A549 (cell line): ENCODE results near the gene ZNF804B. TPM values are rescaled to one million over a fixed set of nuclear protein-coding genes. Genes with fewer than 3 reads are reported as not detected.

ENCODE experiments used
- ATAC-seq, 2 experiments: fragments of 200-7000 bp in 1 of 2; fragments of >200 bp in 1 of 2; cut with Nextera tagmentation in 1 of 2; cut with Tn5 transposase in 1 of 2; 3 replicates each; pipeline versions ENCODE4 v1.8.0 to v1.9.1; 2018 to 2020; ENCODE audit warnings: mild to moderate bottlenecking in 1 of 2, moderate library complexity in 1 of 2
- CTCF ChIA-PET: fragments of 300-600 bp; sonication (Branson Sonifier 250); formaldehyde crosslinking; extraction: SDS; loops from one replicate; lab custom pipeline; 2021; ENCODE audit warnings: antibody characterized with exemption, inconsistent platforms; lab: Yijun Ruan, JAX
- POLR2A ChIA-PET: fragments of 350-600 bp; formaldehyde crosslinking; extraction: SDS; loops from one replicate; lab custom pipeline; 2021; ENCODE audit warnings: antibody characterized with exemption, inconsistent platforms; lab: Yijun Ruan, JAX
- DNase-seq, 2 experiments: peaks; one replicate each; pipeline versions ENCODE4 v3.0.0 to v3.0.0-alpha.2; 2011 to 2016; ENCODE audit warnings: low read depth in 1 of 2, low spot score in 1 of 2
- FAIRE-seq: peaks from 2 replicates; lab custom pipeline; 2011; peaks lifted over from hg19 to GRCh38; lab: Jason Lieb, UNC
- H3K27ac ChIP-seq, 2 experiments: fragments of >200 bp; sonication (Bioruptor Twin); formaldehyde crosslinking; 3 replicates each; pipeline ENCODE4 v1.5.1; 2016 to 2017
- H3K4me1 ChIP-seq: fragments of >200 bp; sonication (Bioruptor Twin); formaldehyde crosslinking; 3 replicates; pipeline ENCODE4 v1.6.1; 2016
- H3K4me2 ChIP-seq: fragments of >200 bp; sonication (Bioruptor Twin); formaldehyde crosslinking; 3 replicates; pipeline ENCODE4 v1.6.1; 2016
- H3K4me3 ChIP-seq: fragments of >200 bp; sonication (Bioruptor Twin); formaldehyde crosslinking; 3 replicates; pipeline ENCODE4 v1.5.1; 2016
- H3K9me3 ChIP-seq: fragments of >200 bp; sonication (Bioruptor Twin); formaldehyde crosslinking; 3 replicates; pipeline ENCODE4 v1.6.1; 2016
- CBX2 ChIP-seq: fragments of 200-600 bp; sonication (generic); IDR thresholded peaks from 2 replicates; pipeline ENCODE4 v1.6.1; 2016; ENCODE audit warnings: low read depth, mild to moderate bottlenecking, borderline replicate concordance
- CBX8 ChIP-seq: fragments of 200-600 bp; sonication (generic); IDR thresholded peaks from 2 replicates; pipeline ENCODE4 v1.6.1; 2016
- CEBPB ChIP-seq, 2 experiments: fragments of >200 bp in 1 of 2; sonication (Bioruptor Twin) in 1 of 2; formaldehyde crosslinking in 1 of 2; IDR thresholded peaks; 2 replicates each; pipeline ENCODE4 v1.6.1; 2012 to 2016
- CHD2 ChIP-seq: fragments of 150-350 bp; IDR thresholded peaks from 2 replicates; pipeline ENCODE4 v1.6.1; 2014; ENCODE audit warnings: low read length; ENCODE audit not compliant: partially characterized antibody
- CTCF ChIP-seq: fragments of >200 bp; sonication (Bioruptor Twin); formaldehyde crosslinking; IDR thresholded peaks from 3 replicates; pipeline ENCODE4 v1.5.1; 2016
- EP300 ChIP-seq, 2 experiments: fragments of >200 bp; sonication (Bioruptor Twin); formaldehyde crosslinking; IDR thresholded peaks; 2 replicates in 1 of 2; 3 replicates in 1 of 2; pipeline ENCODE4 v1.6.1; 2016 to 2017
- FOSB ChIP-seq: fragments of 250-450 bp; sonication (Bioruptor Pico); IDR thresholded peaks from 2 replicates; pipeline ENCODE4 v1.5.0; 2020; ENCODE audit warnings: mild to moderate bottlenecking, moderate library complexity
- FOSL2 ChIP-seq, 2 experiments: fragments of 450-650 bp in 1 of 2; fragments of >200 bp in 1 of 2; sonication (Bioruptor Twin) in 1 of 2; formaldehyde crosslinking; IDR thresholded peaks; 2 replicates each; pipeline versions ENCODE4 v1.5.0 to v1.6.1; 2016 to 2020; ENCODE audit warnings: mild to moderate bottlenecking in 1 of 2, moderate library complexity in 1 of 2
- FOXS1 ChIP-seq: fragments of 250-450 bp; sonication (Bioruptor Pico); IDR thresholded peaks from 2 replicates; pipeline ENCODE4 v1.5.0; 2020; ENCODE audit warnings: mild to moderate bottlenecking, moderate library complexity
- GATA3 ChIP-seq: IDR thresholded peaks from 2 replicates; pipeline ENCODE4 v1.6.1; 2012; ENCODE audit warnings: borderline replicate concordance
- HMGXB4 ChIP-seq: fragments of 250-450 bp; sonication (Bioruptor Pico); IDR thresholded peaks from 2 replicates; pipeline ENCODE4 v1.5.0; 2021; ENCODE audit warnings: mild to moderate bottlenecking, moderate library complexity, borderline replicate concordance
- HOXA7 ChIP-seq: fragments of 250-450 bp; sonication (Bioruptor Pico); IDR thresholded peaks from 2 replicates; pipeline ENCODE4 v1.5.0; 2020; ENCODE audit warnings: mild to moderate bottlenecking, moderate library complexity
- HOXB5 ChIP-seq: fragments of 250-450 bp; sonication (Bioruptor Pico); IDR thresholded peaks from 2 replicates; pipeline ENCODE4 v1.5.0; 2020; ENCODE audit warnings: mild to moderate bottlenecking, moderate library complexity
- JUNB ChIP-seq: fragments of >200 bp; sonication (Bioruptor Twin); formaldehyde crosslinking; IDR thresholded peaks from 2 replicates; pipeline ENCODE4 v1.6.1; 2016
- KDM5A ChIP-seq: fragments of 200-600 bp; sonication (generic); IDR thresholded peaks from 2 replicates; pipeline ENCODE4 v1.6.1; 2016; ENCODE audit warnings: antibody characterized with exemption, mild to moderate bottlenecking
- MAX ChIP-seq: IDR thresholded peaks from 2 replicates; pipeline ENCODE4 v1.6.1; 2012
- MYC ChIP-seq: IDR thresholded peaks from 2 replicates; pipeline ENCODE4 v1.6.1; 2012; ENCODE audit warnings: mild to moderate bottlenecking, inconsistent platforms, low read length, improper control_type of control experiment, borderline replicate concordance
- NFE2L2 ChIP-seq: fragments of 150-350 bp; conservative IDR thresholded peaks from 2 replicates; pipeline ENCODE4 v1.6.1; 2014; ENCODE audit warnings: low read length
- NPAS2 ChIP-seq: fragments of 250-450 bp; sonication (Bioruptor Pico); IDR thresholded peaks from 2 replicates; pipeline ENCODE4 v1.8.0; 2022; ENCODE audit warnings: mild to moderate bottlenecking, moderate library complexity, borderline replicate concordance
- POLR2A ChIP-seq: IDR thresholded peaks from 2 replicates; pipeline ENCODE4 v1.6.1; 2012; ENCODE audit warnings: mild to moderate bottlenecking, low read length
- REST ChIP-seq: fragments of 200-600 bp; sonication (generic); IDR thresholded peaks from 2 replicates; pipeline ENCODE4 v1.6.1; 2016; ENCODE audit warnings: antibody characterized with exemption, mild to moderate bottlenecking, moderate library complexity
- TFCP2L1 ChIP-seq: fragments of 250-450 bp; sonication (Bioruptor Pico); IDR thresholded peaks from 2 replicates; pipeline ENCODE4 v1.5.0; 2021; ENCODE audit warnings: mild to moderate bottlenecking
- WGBS: methylation state at CpG from one replicate; pipeline ENCODE4 v1.1.6; 2017; ENCODE audit errors: missing lambda C conversion rate; 5-methylcytosine and 5-hydroxymethylcytosine counted together
- polyA plus RNA-seq, 4 experiments: library from polyadenylated mRNA; depleted of rRNA in 3 of 4; stranded (reverse); fragments of >200 nt; fragmentation: RNase III in 1 of 4; extraction: RNeasy Plus Mini Kit Qiagen cat#74134 plus additional on column Dnase treatment in 1 of 4; gene quantifications; 2 replicates in 3 of 4; 3 replicates in 1 of 4; pipeline ENCODE4 v1.2.3, GENCODE V29; 2011 to 2017

The ZNF804B gene
- polyA plus RNA-seq, 2 of the 4 experiments (the other 2 are of a cell fraction), result not detected

GRCh38 chr7:89064831-89065230, 305.3 kb downstream of the ZNF804B start:
- Histone ChIP-seq H3K4me2 (no peak overlapping the region), H3K4me1 (no peaks in the 10 kb centered on the region), H3K4me3 (no peak overlapping the region), H3K27ac (no peak overlapping the region), H3K9me3 (no peaks in the 10 kb centered on the region)
- DNase-seq, result no peak
- POLR2A ChIA-PET, result no interaction called here
- FAIRE-seq, result no peak
- WGBS, result 10% methylated on average over 3 of the region's 3 CpGs
- CTCF ChIA-PET, result interaction anchor here (0.9 kb wide), 1 partner anchor 201 kb away, joined by 3 read pairs; no protein-coding TSS in a partner anchor
- TF ChIP-seq HOXA7 (no peak), CBX8 (no peak), MYC (no peak), MAX (no peak), FOSB (no peak), CEBPB (IDR thresholded peaks at IDR 0.05) (no peak), REST (no peak), POLR2A (no peak)
- no peak for ATAC-seq

GRCh38 chr7:89067048-89067447, 307.5 kb downstream of the ZNF804B start:
- Histone ChIP-seq H3K4me2 (no peak overlapping the region), H3K4me3 (no peak overlapping the region), H3K9me3 (no peaks in the 10 kb centered on the region), H3K4me1 (no peaks in the 10 kb centered on the region), H3K27ac (no peak overlapping the region)
- no peak for ATAC-seq
- ChIA-PET CTCF (no interaction called here), POLR2A (no interaction called here)
- no peak for FAIRE-seq
- DNase-seq, result no peak
- 3% methylated on average over 3 of the region's 3 CpGs for WGBS
- TF ChIP-seq FOXS1 (CRISPR knock-in tag) (no peak), HOXA7 (no peak), NFE2L2 (no peak), GATA3 (no peak), EP300 (IDR thresholded peaks at IDR 0.05) (no peak), HMGXB4 (no peak), NPAS2 (CRISPR knock-in tag) (no peak), TFCP2L1 (CRISPR knock-in tag) (no peak), FOSB (no peak), CHD2 (no peak), KDM5A (no peak)

- POLR2A ChIA-PET, result no interaction called here
- TF ChIP-seq JUNB (no peak), HMGXB4 (no peak), CBX2 (no peak), HOXB5 (CRISPR knock-in tag) (no peak), FOSB (no peak), CTCF (no peak), GATA3 (no peak), FOSL2 (IDR thresholded peaks at IDR 0.05) (no peak), FOSL2 (CRISPR knock-in tag; IDR thresholded peaks at IDR 0.05) (no peak), EP300 (IDR thresholded peaks at IDR 0.05) (no peak)
- FAIRE-seq (no peak), DNase-seq (no peak), ATAC-seq (no peak)
- H3K9me3 ChIP-seq, result no peaks in the 10 kb centered on the region
- no peak overlapping the region for H3K27ac ChIP-seq
- no peaks in the 10 kb centered on the region for H3K4me1 ChIP-seq
- no peak overlapping the region for H3K4me2 ChIP-seq
- H3K4me3 ChIP-seq, result no peak overlapping the region
- CTCF ChIA-PET, result interaction anchor here (0.6 kb wide), 1 partner anchor 911 kb away, joined by 3 read pairs; no protein-coding TSS in a partner anchor
Measured at GRCh38 chr7:89072081-89072480, 312.6 kb downstream of the ZNF804B start.
